Retinal pigment epithelial cell (primary cell): ENCODE results near the gene ACOX3.

Source experiments
- DNase-seq: peaks from one replicate; pipeline ENCODE4 v3.0.0-alpha.2; 2010; ENCODE audit warnings: low read depth
- H3K4me3 ChIP-seq: 2 replicates; pipeline ENCODE4 v1.5.1; 2011; ENCODE audit warnings: mild to moderate bottlenecking, low read length, control low read depth, moderate library complexity
- TF ChIP-seq, protein P1 (sequence below): conservative IDR thresholded peaks from 2 replicates; pipeline ENCODE4 v1.5.1; 2011; ENCODE audit warnings: low read depth, low read length, control low read depth, inconsistent platforms

ACOX3 gene

DNA sequence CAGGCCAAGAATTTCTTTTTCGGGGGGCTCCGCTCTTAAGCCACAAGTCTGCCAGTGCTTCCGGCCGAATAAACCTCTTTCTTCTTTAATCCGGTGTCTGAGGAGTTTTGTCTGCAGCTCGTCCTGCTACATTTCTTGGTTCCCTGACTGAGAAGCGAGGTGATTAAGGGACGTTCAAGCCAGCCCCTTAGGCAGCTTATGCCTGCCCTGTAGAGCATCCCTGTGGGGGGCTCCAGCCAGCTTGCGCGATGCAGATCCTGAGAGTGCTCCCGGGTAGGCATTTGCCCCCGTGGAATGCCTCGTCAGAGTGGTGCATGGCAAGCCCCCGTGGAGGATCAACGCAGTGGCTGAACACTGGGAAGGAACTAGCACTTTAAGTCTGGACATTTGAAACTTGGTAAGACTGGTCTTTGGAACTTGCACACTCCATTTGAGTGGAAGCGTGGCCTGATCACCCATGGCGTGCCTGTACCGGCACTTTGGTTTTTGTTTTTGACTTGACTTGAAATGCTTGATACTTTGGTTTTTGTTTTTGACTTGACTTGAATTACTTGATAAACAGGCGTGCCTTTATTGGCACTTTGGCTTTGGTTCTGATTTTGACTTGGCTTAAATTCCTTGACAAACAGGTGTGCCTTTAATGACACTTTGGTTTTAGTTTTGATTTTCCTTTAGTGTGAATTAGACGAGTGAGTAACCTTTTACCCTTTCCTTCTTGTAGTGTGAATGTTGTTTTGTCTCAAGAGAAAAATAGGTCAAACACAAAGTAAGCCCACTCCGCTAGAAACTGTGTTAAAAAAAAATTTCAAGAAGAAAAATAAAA, 6.1 kb downstream of the ACOX3 start:
- no peak for DNase-seq
- H3K4me3 ChIP-seq, result no peak overlapping the region
- TF ChIP-seq, protein P1, sequence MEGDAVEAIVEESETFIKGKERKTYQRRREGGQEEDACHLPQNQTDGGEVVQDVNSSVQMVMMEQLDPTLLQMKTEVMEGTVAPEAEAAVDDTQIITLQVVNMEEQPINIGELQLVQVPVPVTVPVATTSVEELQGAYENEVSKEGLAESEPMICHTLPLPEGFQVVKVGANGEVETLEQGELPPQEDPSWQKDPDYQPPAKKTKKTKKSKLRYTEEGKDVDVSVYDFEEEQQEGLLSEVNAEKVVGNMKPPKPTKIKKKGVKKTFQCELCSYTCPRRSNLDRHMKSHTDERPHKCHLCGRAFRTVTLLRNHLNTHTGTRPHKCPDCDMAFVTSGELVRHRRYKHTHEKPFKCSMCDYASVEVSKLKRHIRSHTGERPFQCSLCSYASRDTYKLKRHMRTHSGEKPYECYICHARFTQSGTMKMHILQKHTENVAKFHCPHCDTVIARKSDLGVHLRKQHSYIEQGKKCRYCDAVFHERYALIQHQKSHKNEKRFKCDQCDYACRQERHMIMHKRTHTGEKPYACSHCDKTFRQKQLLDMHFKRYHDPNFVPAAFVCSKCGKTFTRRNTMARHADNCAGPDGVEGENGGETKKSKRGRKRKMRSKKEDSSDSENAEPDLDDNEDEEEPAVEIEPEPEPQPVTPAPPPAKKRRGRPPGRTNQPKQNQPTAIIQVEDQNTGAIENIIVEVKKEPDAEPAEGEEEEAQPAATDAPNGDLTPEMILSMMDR, result no peak

DNA sequence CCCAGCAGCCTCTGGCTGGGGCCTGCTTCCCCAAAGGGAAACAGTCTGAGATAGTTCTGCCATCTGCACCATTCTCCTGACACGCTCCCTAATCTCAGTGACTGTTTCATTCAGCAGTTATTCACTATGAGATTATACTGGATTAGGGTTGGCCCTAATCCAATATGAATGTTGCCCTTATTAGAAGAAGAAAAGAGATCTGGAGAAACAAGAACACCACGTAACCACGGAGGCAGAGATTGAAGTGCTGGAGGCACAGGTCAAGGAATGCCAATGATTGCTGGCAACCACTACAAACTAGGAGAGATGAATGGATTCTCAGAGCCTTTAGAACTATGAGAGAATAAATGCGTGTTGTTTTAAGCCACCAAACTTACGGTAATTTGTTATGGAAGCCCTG, 7.4 kb downstream of the ACOX3 start:
- H3K4me3 ChIP-seq, result no peak overlapping the region
- no peak for DNase-seq
- TF ChIP-seq, protein P1, result no peak

DNA sequence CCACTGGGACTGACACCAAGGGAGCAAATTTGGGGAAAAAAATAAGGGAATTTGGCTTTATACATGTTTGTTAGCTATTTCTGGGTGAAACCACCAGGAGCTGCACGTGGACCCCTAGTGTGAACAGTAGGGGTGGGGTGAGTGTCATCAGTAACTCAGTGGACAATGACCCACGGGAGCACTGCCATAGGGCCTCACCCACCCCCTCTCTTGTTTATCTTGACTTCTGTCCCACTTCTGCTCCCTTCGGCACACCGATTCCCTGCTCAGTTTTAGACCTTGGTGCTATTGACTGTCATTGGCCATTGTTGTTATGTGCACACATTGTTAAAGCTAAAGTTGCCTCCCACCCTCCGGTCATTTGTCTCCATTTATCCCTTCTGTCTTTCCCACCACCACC, 9.0 kb downstream of the ACOX3 start:
- TF ChIP-seq, protein P1, result no peak
- no peak for DNase-seq

DNA sequence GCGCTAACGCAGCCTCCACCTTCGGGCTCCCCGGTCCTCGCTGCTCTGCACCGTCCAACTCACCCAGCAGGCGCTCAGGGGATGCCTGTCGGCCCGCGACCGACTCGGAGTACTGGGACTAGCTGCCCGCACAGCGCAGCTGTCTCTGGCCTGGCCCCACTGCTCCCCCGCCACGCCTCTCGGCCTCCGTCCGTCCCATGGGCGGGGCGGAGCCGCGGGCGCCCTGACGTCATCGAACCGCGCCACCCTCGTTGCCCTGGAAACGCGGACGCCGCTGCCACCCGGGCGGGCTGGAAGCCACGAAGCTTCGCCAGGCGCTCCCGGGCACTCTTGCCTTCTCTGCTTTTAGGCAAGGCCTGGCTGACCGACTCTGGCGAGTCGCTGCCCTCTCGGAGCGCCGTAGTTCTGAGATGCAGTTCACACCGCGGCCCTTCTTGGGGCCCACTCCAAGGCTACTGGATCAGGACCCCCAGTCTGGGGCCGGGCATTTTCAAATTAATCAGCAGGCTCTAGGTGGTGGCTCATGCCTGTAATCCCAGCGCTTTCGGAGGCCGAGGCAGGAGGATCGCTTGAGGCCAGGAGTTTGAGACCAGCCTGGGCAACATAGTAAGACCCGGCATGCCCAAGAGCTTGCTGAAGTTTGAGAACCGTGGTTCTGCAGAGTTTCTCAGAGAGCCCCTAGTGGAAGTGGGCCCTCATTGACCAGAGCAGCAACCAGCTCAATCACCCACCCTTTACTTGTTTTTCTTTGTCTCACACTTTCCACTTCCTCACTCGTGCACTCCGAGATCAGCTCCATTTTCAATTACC, 12.0 kb downstream of the ACOX3 start:
- peak overlapping the region; percentile 74 for H3K4me3 ChIP-seq
- no peak for DNase-seq
- TF ChIP-seq, protein P1, result peak; percentile 60

More for the DNA sequence above, 9.0 kb downstream of the ACOX3 start:
- H3K4me3 ChIP-seq, result no peak overlapping the region

DNA sequence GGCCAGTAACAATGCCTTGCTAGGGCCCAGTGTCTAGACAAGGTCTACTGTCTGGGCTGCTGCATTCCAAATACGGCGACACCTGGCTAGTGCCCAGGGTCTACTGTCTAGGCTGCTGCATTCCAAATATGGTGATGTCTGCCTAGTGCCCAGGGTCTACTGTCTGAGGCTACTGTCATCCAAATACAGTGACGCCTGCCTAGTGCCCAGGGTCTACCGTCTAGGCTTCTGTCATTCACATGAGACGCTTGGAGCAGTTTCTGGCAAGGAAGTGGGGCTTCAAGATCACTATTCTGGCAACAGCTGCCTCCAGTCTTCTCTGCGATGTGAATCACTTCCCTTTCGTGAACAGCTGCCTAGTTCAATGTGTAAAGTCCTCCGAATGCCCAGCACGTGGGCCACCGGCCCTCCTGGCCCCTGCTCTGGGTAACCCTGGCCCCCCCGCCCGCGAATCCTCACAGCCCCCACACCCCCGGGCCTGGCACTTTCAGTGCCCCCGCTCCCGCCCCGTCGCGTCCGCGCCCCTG, 12.7 kb downstream of the ACOX3 start:
- TF ChIP-seq, protein P1, result no peak
- DNase-seq, result no peak
- peak overlapping the region; percentile 74 for H3K4me3 ChIP-seq

DNA sequence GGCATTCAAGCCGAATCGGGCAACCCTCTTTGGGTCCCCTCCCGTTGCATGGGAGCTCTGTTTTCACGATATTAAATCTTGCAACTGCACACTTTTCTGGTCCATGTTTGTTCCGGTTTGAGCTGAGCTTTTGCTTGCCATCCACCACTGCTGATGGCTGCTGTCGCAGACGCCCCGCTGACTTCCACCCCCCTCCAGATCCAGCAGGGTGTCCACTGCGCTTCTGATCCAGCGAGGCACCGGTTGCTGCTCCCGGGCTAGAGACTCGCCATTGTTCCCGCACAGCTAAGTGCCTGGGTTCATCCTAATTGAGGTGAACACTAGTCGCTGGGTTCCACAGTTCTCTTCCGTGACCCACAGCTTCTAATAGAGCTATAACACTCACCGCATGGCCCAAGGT, 13.3 kb downstream of the ACOX3 start:
- DNase-seq, result no peak
- TF ChIP-seq, protein P1, result no peak
- peak overlapping the region; percentile 74 for H3K4me3 ChIP-seq
